CD4-positive, alpha-beta T cell (primary cell): ENCODE data around the gene GABRB1. TPM values are rescaled to one million over a fixed set of nuclear protein-coding genes. Genes with fewer than 3 reads are reported as not detected.

Experiments used
- ATAC-seq: fragments of 200-7000 bp; cut with Tn5 transposase; one replicate; pipeline ENCODE4 v1.10.0; 2022; ENCODE audit warnings: mild to moderate bottlenecking; ENCODE audit not compliant: poor library complexity
- CTCF ChIA-PET: fragments of 350-600 bp; sonication (Branson Sonifier 250); formaldehyde crosslinking; loops from one replicate; lab custom pipeline; 2021; ENCODE audit warnings: antibody characterized with exemption, inconsistent platforms; lab: Charles Lee
- POLR2A ChIA-PET: fragments of 350-600 bp; sonication (Branson Sonifier 250); formaldehyde crosslinking; loops from one replicate; lab custom pipeline; 2021; ENCODE audit warnings: antibody characterized with exemption, inconsistent platforms; lab: Charles Lee
- DNase-seq, 14 experiments: peaks; one replicate each; pipeline ENCODE4 v3.0.0-alpha.2; 2013 to 2020; ENCODE audit warnings: mixed read lengths in 2 of 14
- H3K27ac ChIP-seq, 2 donors: one replicate each; pipeline versions ENCODE4 v1.5.1 to v1.7.0; 2013; ENCODE audit warnings: low read length in 2 of 2, low read depth in 1 of 2, mild to moderate bottlenecking in 1 of 2
- H3K27me3 ChIP-seq, 2 experiments: 1 replicate in 1 of 2; 2 replicates in 1 of 2; pipeline versions ENCODE4 v1.6.1 to v1.7.0; 2013; ENCODE audit warnings: low read length in 2 of 2, control low read depth in 1 of 2, mild to moderate bottlenecking in 1 of 2, moderate library complexity in 1 of 2; ENCODE audit not compliant: insufficient read depth in 2 of 2, control insufficient read depth in 1 of 2
- H3K36me3 ChIP-seq: one replicate; pipeline ENCODE4 v1.6.1; 2013; ENCODE audit warnings: low read length, control low read depth; ENCODE audit not compliant: insufficient read depth
- H3K4me1 ChIP-seq: one replicate; pipeline ENCODE4 v1.6.1; 2013; ENCODE audit warnings: low read length, control low read depth; ENCODE audit not compliant: insufficient read depth
- H3K4me3 ChIP-seq: one replicate; pipeline ENCODE4 v1.5.1; 2013; ENCODE audit warnings: mild to moderate bottlenecking, low read length, moderate library complexity
- H3K9me3 ChIP-seq, 2 experiments: 1 replicate in 1 of 2; 2 replicates in 1 of 2; pipeline versions ENCODE4 v1.6.1 to v1.7.0; 2013; ENCODE audit warnings: low read length in 2 of 2, mild to moderate bottlenecking in 2 of 2, control low read depth in 1 of 2, moderate library complexity in 1 of 2; ENCODE audit not compliant: control insufficient read depth in 1 of 2, insufficient read depth in 1 of 2
- H3K27ac Mint-ChIP-seq: one replicate; pipeline ENCODE4 v1.8.0; 2020; ENCODE audit warnings: mixed read lengths
- H3K27me3 Mint-ChIP-seq: one replicate; pipeline ENCODE4 v1.8.0; 2021; ENCODE audit warnings: mixed read lengths
- H3K36me3 Mint-ChIP-seq: one replicate; pipeline ENCODE4 v1.8.0; 2021; ENCODE audit warnings: low read depth, mixed read lengths
- H3K4me1 Mint-ChIP-seq: one replicate; pipeline ENCODE4 v1.8.0; 2021; ENCODE audit warnings: low read depth, mixed read lengths
- H3K4me3 Mint-ChIP-seq: one replicate; pipeline ENCODE4 v1.8.0; 2020; ENCODE audit warnings: mild to moderate bottlenecking, mixed read lengths
- H3K9me3 Mint-ChIP-seq: one replicate; pipeline ENCODE4 v1.8.0; 2020; ENCODE audit warnings: mixed read lengths
- intact Hi-C, 2 experiments: fragments of 100-400 bp; cut with DNase I in 1 of 2; cut with micrococcal nuclease in 1 of 2; formaldehyde crosslinking; loops; one replicate each; pipeline versions ENCODE4 v1.15.1 to v1.9.0; 2023 to 2025; cut with DNase I, micrococcal nuclease
- total RNA-seq, 174 experiments: library from RNA in 2 of 174; stranded (reverse) in 2 of 174; gene quantifications; one replicate each; pipeline ENCODE4 v1.2.3 and lab custom pipeline; 2021 to 2026
- TF ChIP-seq, protein P1 (sequence below): fragments of 200-600 bp; IDR thresholded peaks from one replicate; pipeline ENCODE4 v1.8.0; 2022; ENCODE audit warnings: antibody characterized with exemption, mild to moderate bottlenecking

GABRB1 gene
- total RNA-seq, 2 experiments from 2014 or later = not detected

DNA sequence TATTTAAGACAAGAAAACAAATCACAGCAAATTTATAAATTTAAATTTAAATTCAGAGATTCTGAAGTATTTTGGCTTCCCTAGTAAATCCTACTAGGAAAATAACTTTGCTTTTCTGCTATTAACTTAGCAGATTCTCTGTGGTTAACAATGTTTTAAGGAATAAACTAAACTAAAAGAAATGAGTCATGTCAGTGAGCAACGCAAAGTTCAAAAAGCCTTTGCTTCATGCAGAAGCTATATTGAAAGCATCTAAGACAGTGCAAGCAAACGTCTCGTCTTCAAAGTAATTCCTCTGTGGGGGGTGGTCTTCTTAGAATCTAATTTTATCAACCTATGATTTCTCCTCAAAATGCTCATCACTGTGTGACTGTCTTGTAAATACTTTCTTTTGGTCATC lies 30.1 kb downstream of the GABRB1 start:
- Histone ChIP-seq H3K27ac (no peak overlapping the region), H3K9me3 (no peaks in the 10 kb centered on the region), H3K4me3 (no peak overlapping the region), H3K4me1 (no peaks in the 10 kb centered on the region), H3K36me3 (no peaks in the 10 kb centered on the region), H3K27me3 (no peaks in the 10 kb centered on the region)
- ChIA-PET CTCF (no interaction called here), POLR2A (no interaction called here)
- Mint-ChIP-seq H3K36me3 (no peaks in the 10 kb centered on the region), H3K27ac (no peak overlapping the region), H3K4me3 (no peak overlapping the region), H3K4me1 (no peaks in the 10 kb centered on the region), H3K27me3 (peaks cover 14% of the 10 kb centered on the region), H3K9me3 (no peaks in the 10 kb centered on the region)
- TF ChIP-seq, protein P1, sequence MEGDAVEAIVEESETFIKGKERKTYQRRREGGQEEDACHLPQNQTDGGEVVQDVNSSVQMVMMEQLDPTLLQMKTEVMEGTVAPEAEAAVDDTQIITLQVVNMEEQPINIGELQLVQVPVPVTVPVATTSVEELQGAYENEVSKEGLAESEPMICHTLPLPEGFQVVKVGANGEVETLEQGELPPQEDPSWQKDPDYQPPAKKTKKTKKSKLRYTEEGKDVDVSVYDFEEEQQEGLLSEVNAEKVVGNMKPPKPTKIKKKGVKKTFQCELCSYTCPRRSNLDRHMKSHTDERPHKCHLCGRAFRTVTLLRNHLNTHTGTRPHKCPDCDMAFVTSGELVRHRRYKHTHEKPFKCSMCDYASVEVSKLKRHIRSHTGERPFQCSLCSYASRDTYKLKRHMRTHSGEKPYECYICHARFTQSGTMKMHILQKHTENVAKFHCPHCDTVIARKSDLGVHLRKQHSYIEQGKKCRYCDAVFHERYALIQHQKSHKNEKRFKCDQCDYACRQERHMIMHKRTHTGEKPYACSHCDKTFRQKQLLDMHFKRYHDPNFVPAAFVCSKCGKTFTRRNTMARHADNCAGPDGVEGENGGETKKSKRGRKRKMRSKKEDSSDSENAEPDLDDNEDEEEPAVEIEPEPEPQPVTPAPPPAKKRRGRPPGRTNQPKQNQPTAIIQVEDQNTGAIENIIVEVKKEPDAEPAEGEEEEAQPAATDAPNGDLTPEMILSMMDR = no peak
- no peak for DNase-seq
- no peak for ATAC-seq
- intact Hi-C loops = no loop called here

DNA sequence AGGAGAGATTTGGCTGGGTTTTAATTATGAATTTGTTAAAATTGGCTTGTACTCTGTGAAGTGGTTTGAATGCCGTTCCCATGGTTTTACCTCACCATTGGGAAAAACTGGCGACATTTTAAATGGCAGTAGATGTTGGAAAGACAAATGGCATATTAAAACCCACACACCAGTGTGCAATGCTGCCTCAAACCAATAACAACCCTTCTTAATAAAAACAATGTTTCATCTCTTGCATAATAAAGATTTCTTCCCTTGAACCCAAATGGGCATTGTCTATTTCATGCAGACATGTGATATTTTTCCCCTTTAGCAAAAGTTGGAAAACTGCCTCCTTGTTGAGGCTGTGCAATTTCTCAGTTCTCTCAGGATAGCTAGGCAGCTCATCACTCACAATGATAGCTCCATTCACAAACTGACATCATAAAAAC lies 33.7 kb downstream of the GABRB1 start:
- no peaks in the 10 kb centered on the region for H3K36me3 ChIP-seq
- H3K27me3 Mint-ChIP-seq = peaks cover 2% of the 10 kb centered on the region
- H3K36me3 Mint-ChIP-seq = no peaks in the 10 kb centered on the region
- intact Hi-C loops = no loop called here
- no peaks in the 10 kb centered on the region for H3K27me3 ChIP-seq
- H3K4me1 ChIP-seq = no peaks in the 10 kb centered on the region
- POLR2A ChIA-PET = no interaction called here
- CTCF ChIA-PET = no interaction called here
- H3K4me3 Mint-ChIP-seq = no peak overlapping the region
- TF ChIP-seq, protein P1 = no peak
- ATAC-seq = no peak
- no peak overlapping the region for H3K4me3 ChIP-seq
- H3K9me3 ChIP-seq = no peaks in the 10 kb centered on the region
- H3K9me3 Mint-ChIP-seq = no peaks in the 10 kb centered on the region
- no peak overlapping the region for H3K27ac ChIP-seq
- no peak overlapping the region for H3K27ac Mint-ChIP-seq
- DNase-seq = no peak
- no peaks in the 10 kb centered on the region for H3K4me1 Mint-ChIP-seq

GRCh38 chr4:47068986-47069385 lies 37.6 kb downstream of the GABRB1 start:
- peaks cover 5% of the 10 kb centered on the region for H3K27me3 Mint-ChIP-seq
- Histone ChIP-seq H3K36me3 (no peaks in the 10 kb centered on the region), H3K27me3 (no peaks in the 10 kb centered on the region), H3K9me3 (no peaks in the 10 kb centered on the region), H3K4me3 (no peak overlapping the region), H3K27ac (no peak overlapping the region), H3K4me1 (no peaks in the 10 kb centered on the region)
- no peak for DNase-seq
- CTCF ChIA-PET = no interaction called here
- intact Hi-C loops = no loop called here
- no peaks in the 10 kb centered on the region for H3K4me1 Mint-ChIP-seq
- POLR2A ChIA-PET = no interaction called here
- no peak overlapping the region for H3K27ac Mint-ChIP-seq
- H3K9me3 Mint-ChIP-seq = no peaks in the 10 kb centered on the region
- H3K36me3 Mint-ChIP-seq = no peaks in the 10 kb centered on the region
- ATAC-seq = no peak
- TF ChIP-seq, protein P1 = no peak
- H3K4me3 Mint-ChIP-seq = no peak overlapping the region
